Esophagus muscularis mucosa (tissue), 4 donors: ENCODE data around the gene SLC7A6. TPM values are rescaled to one million over a fixed set of nuclear protein-coding genes. Genes with fewer than 3 reads are reported as not detected.

Source experiments
- DNase-seq: peaks from one replicate; pipeline ENCODE4 v3.0.0-alpha.2; 2017; ENCODE audit errors: extremely low spot score
- H3K27ac ChIP-seq, 4 donors: fragments of 200-600 bp; sonication (generic); replicated peaks in 1 of 4; 1 replicate in 3 of 4; 2 replicates in 1 of 4; pipeline ENCODE4 v1.5.1; 2016 to 2019; ENCODE audit warnings: mild to moderate bottlenecking in 1 of 4
- H3K27me3 ChIP-seq, 4 donors: fragments of 200-600 bp; sonication (generic); one replicate each; pipeline versions ENCODE4 v1.5.1 to v1.6.0; 2016 to 2019
- H3K36me3 ChIP-seq, 4 donors: fragments of 200-600 bp; sonication (generic); one replicate each; pipeline ENCODE4 v1.5.1; 2016 to 2019
- H3K4me1 ChIP-seq, 4 donors: fragments of 200-600 bp; sonication (generic); one replicate each; pipeline ENCODE4 v1.5.1; 2016 to 2019
- H3K4me3 ChIP-seq, 4 donors: fragments of 200-600 bp; sonication (generic); 1 replicate in 2 of 4; 2 replicates in 2 of 4; pipeline ENCODE4 v1.5.1; 2016 to 2019; ENCODE audit warnings: mild to moderate bottlenecking in 4 of 4, moderate library complexity in 1 of 4
- H3K9me3 ChIP-seq, 4 donors: fragments of 200-600 bp; sonication (generic); 1 replicate in 3 of 4; 2 replicates in 1 of 4; pipeline ENCODE4 v1.5.1; 2016 to 2019
- EP300 ChIP-seq: sonication (generic); formaldehyde crosslinking; IDR thresholded peaks from one replicate; pipeline ENCODE4 v1.6.1; 2017; ENCODE audit warnings: antibody characterized with exemption
- POLR2A ChIP-seq: fragments of 450-650 bp; IDR thresholded peaks from one replicate; pipeline ENCODE4 v1.6.1; 2017; ENCODE audit warnings: antibody characterized with exemption, moderate library complexity, mild to moderate bottlenecking, low read depth
- POLR2AphosphoS5 ChIP-seq, 2 donors: sonication (generic); formaldehyde crosslinking; IDR thresholded peaks; one replicate each; pipeline ENCODE4 v1.6.1; 2017; ENCODE audit warnings: antibody characterized with exemption in 2 of 2
- WGBS: methylation state at CpG from one replicate; pipeline ENCODE4 v1.1.5; 2018; 5-methylcytosine and 5-hydroxymethylcytosine counted together
- intact Hi-C: fragments of 100-400 bp; cut with DNase I; formaldehyde crosslinking; loops from one replicate; pipeline ENCODE4 v1.15.1; 2023
- total RNA-seq, 4 donors: library from RNA; depleted of rRNA; stranded (reverse); fragments of >200 nt; gene quantifications; one replicate each; pipeline versions ENCODE4 v1.1.0 to v1.2.1, GENCODE V29; 2016
- TF ChIP-seq, protein P1 (sequence below), 3 experiments: fragments of 200-600 bp in 2 of 3; fragments of 450-650 bp in 1 of 3; sonication (generic) in 2 of 3; IDR thresholded peaks; one replicate each; pipeline ENCODE4 v1.5.1; 2017 to 2019; ENCODE audit warnings: antibody characterized with exemption in 3 of 3, mild to moderate bottlenecking in 2 of 3, moderate library complexity in 1 of 3

Gene SLC7A6
- total RNA-seq, 4 donors from 2014 or later, result 18.9 to 37.1 (median 27.3) TPM

DNA sequence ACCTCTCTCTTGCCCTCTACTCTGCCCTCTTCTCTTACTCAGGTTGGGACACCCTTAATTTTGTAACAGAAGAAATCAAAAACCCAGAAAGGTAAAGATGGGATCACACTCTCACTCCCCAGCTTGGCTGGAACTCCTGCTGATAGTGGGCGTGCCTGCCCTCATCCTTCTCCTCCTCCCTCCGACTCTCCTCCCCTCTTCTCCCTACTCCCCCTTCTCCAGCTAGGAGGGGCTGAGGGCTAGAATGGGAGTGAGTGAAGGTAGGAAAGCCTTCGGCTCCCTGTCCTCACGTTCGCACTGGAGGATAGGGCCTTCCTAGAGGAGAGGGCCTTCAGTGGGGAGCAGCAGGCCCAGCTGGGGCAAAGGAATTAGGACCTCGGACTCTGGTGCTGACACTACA lies 26.1 kb downstream of the SLC7A6 start:
- no peak for DNase-seq
- TF ChIP-seq EP300 (no peak), POLR2AphosphoS5 (IDR thresholded peaks at IDR 0.05) (no peak), POLR2A (no peak)
- TF ChIP-seq, protein P1, sequence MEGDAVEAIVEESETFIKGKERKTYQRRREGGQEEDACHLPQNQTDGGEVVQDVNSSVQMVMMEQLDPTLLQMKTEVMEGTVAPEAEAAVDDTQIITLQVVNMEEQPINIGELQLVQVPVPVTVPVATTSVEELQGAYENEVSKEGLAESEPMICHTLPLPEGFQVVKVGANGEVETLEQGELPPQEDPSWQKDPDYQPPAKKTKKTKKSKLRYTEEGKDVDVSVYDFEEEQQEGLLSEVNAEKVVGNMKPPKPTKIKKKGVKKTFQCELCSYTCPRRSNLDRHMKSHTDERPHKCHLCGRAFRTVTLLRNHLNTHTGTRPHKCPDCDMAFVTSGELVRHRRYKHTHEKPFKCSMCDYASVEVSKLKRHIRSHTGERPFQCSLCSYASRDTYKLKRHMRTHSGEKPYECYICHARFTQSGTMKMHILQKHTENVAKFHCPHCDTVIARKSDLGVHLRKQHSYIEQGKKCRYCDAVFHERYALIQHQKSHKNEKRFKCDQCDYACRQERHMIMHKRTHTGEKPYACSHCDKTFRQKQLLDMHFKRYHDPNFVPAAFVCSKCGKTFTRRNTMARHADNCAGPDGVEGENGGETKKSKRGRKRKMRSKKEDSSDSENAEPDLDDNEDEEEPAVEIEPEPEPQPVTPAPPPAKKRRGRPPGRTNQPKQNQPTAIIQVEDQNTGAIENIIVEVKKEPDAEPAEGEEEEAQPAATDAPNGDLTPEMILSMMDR (IDR thresholded peaks at IDR 0.05), result no peak
- Histone ChIP-seq H3K9me3 (no peaks in the 10 kb centered on the region), H3K4me3 (no peak overlapping the region), H3K36me3 (peaks cover 13 to 79% (median 67%) of the 10 kb centered on the region in 4 donors), H3K4me1 (peaks cover 36 to 57% (median 47%) of the 10 kb centered on the region in 4 donors), H3K27me3 (no peaks in the 10 kb centered on the region), H3K27ac (peak overlapping the region in 3 of 4 donors; percentile 0 to 57 (median 17))
- intact Hi-C loops, result no loop called here
- 76% methylated on average over 6 of the region's 6 CpGs for WGBS

DNA sequence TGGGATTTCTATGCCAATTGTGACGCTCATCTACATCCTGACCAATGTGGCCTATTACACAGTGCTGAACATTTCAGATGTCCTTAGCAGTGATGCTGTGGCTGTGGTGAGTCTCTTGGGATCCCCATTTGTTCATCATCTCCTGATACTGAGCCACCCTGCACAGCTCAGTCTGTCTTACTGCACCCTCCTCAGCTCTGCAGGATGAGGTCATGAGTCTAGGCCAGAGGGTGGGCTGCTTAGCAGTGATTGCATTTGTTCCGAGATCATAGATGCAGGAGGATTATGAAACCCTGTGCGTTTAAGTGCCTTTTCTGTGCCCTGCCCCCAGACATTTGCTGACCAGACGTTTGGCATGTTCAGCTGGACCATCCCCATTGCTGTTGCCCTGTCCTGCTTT lies 26.9 kb downstream of the SLC7A6 start:
- H3K4me1 ChIP-seq, result peaks cover 32 to 57% (median 39%) of the 10 kb centered on the region in 4 donors
- 72% methylated on average over 4 of the region's 4 CpGs for WGBS
- H3K4me3 ChIP-seq, result no peak overlapping the region
- intact Hi-C loops, result no loop called here
- H3K27me3 ChIP-seq, result no peaks in the 10 kb centered on the region
- DNase-seq, result no peak
- TF ChIP-seq EP300 (no peak), POLR2AphosphoS5 (IDR thresholded peaks at IDR 0.05) (no peak), POLR2A (no peak)
- TF ChIP-seq, protein P1 (IDR thresholded peaks at IDR 0.05), result no peak
- H3K36me3 ChIP-seq, result peaks cover 17 to 87% (median 74%) of the 10 kb centered on the region in 4 donors
- H3K9me3 ChIP-seq, result no peaks in the 10 kb centered on the region
- no peak overlapping the region for H3K27ac ChIP-seq

DNA sequence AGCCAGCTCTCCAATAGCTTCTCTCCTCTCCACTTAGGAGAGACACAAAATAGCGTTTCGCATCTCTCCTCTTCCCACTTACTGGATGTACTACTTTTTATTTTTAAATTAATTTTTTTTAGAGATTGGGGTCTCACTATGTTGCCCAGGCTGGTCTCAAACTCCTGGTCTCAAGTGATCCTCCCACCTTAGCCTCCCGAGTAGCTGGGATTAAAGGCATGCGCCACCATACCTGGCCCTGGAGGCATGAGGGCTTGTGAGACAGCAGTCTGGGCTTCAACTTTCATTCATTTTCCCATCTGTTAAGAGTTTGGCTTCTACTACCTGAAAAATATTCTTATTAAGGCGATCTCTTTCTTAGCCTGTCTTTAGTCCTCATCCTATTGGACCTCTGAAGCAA lies 28.1 kb downstream of the SLC7A6 start:
- H3K9me3 ChIP-seq, result no peaks in the 10 kb centered on the region
- 84% methylated on average over 5 of the region's 5 CpGs for WGBS
- H3K27ac ChIP-seq, result no peak overlapping the region
- H3K4me3 ChIP-seq, result no peak overlapping the region
- no peaks in the 10 kb centered on the region for H3K27me3 ChIP-seq
- no peak for TF ChIP-seq EP300
- no peak for TF ChIP-seq POLR2A
- no peak for TF ChIP-seq POLR2AphosphoS5 (IDR thresholded peaks at IDR 0.05)
- TF ChIP-seq, protein P1 (IDR thresholded peaks at IDR 0.05), result no peak
- intact Hi-C loops, result no loop called here
- peaks cover 23 to 93% (median 83%) of the 10 kb centered on the region in 4 donors for H3K36me3 ChIP-seq
- no peak for DNase-seq
- H3K4me1 ChIP-seq, result peaks cover 21 to 51% (median 28%) of the 10 kb centered on the region in 4 donors

DNA sequence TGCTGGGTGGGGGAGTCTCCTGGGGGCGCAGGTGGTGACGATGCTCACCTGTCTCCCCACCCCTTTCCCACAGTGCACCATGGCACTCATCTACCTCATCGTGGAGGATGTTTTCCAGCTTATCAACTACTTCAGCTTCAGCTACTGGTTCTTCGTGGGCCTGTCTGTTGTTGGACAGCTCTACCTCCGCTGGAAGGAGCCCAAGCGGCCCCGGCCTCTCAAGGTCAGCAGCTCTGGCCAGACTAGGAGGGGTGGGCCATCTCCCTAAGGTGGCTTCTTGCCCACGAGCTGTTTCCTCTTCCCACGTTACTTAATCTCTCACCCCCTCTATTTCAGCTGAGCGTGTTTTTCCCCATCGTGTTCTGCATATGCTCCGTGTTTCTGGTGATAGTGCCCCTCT lies 32.0 kb downstream of the SLC7A6 start:
- H3K27ac ChIP-seq, result no peak overlapping the region
- no peak for DNase-seq
- WGBS, result 73% methylated on average over 12 of the region's 12 CpGs
- H3K4me1 ChIP-seq, result peaks cover 30 to 56% (median 33%) of the 10 kb centered on the region in 4 donors
- H3K36me3 ChIP-seq, result peaks cover 25 to 100% (median 90%) of the 10 kb centered on the region in 4 donors
- no peaks in the 10 kb centered on the region for H3K9me3 ChIP-seq
- no peaks in the 10 kb centered on the region for H3K27me3 ChIP-seq
- no peak for TF ChIP-seq POLR2AphosphoS5 (IDR thresholded peaks at IDR 0.05)
- no peak for TF ChIP-seq POLR2A
- TF ChIP-seq EP300, result no peak
- TF ChIP-seq, protein P1 (IDR thresholded peaks at IDR 0.05), result no peak
- intact Hi-C loops, result no loop called here
- H3K4me3 ChIP-seq, result no peak overlapping the region

DNA sequence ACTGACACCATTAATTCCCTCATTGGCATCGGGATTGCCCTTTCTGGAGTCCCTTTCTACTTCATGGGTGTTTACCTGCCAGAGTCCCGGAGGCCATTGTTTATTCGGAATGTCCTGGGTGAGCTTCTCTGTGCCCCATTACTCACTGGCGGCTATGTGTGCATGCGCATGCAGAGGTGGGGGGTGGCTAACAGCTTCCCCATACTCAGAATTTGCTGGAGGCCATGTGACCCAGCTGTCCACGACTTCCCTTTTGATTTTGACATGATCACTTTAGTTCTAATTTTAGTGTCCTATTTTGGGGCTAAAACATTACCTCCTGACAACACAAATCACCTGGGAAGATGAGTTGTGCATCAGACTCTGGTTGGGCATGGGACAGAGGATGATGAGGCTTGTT lies 32.4 kb downstream of the SLC7A6 start:
- DNase-seq, result no peak
- H3K4me3 ChIP-seq, result no peak overlapping the region
- intact Hi-C loops, result no loop called here
- H3K9me3 ChIP-seq, result no peaks in the 10 kb centered on the region
- H3K4me1 ChIP-seq, result peaks cover 30 to 53% (median 33%) of the 10 kb centered on the region in 4 donors
- peaks cover 27 to 100% (median 89%) of the 10 kb centered on the region in 4 donors for H3K36me3 ChIP-seq
- no peak overlapping the region for H3K27ac ChIP-seq
- whole genome bisulfite sequencing, result 78% methylated on average over 6 of the region's 6 CpGs
- no peaks in the 10 kb centered on the region for H3K27me3 ChIP-seq
- TF ChIP-seq EP300 (no peak), POLR2AphosphoS5 (IDR thresholded peaks at IDR 0.05) (no peak), POLR2A (no peak)
- TF ChIP-seq, protein P1 (IDR thresholded peaks at IDR 0.05), result no peak
